Gastrocnemius medialis (tissue), 4 donors: Measurements from ENCODE around the gene CCNQ. TPM values are rescaled to one million over a fixed set of nuclear protein-coding genes. Genes with fewer than 3 reads are reported as not detected.

Source experiments
- ATAC-seq, 2 donors: fragments of 150-250 bp; one replicate each; pipeline ENCODE4 v1.9.1; 2016
- DNase-seq, 2 donors: peaks; one replicate each; pipeline ENCODE4 v3.0.0-alpha.2; 2019
- H3K27ac ChIP-seq, 4 donors: fragments of 200-600 bp; sonication (generic); 1 replicate in 1 of 4; 2 replicates in 3 of 4; pipeline ENCODE4 v1.5.1; 2016 to 2018; ENCODE audit warnings: mild to moderate bottlenecking in 2 of 4, moderate library complexity in 1 of 4
- H3K27me3 ChIP-seq, 3 donors: fragments of 200-600 bp; sonication (generic) in 2 of 3; 1 replicate in 1 of 3; 2 replicates in 2 of 3; pipeline versions ENCODE4 v1.5.1 to v1.6.0; 2016 to 2019; ENCODE audit warnings: mild to moderate bottlenecking in 1 of 3, moderate library complexity in 1 of 3
- H3K36me3 ChIP-seq, 2 donors: fragments of 200-600 bp; sonication (generic) in 1 of 2; one replicate each; pipeline ENCODE4 v1.5.1; 2017 to 2018
- H3K4me1 ChIP-seq, 2 donors: fragments of 200-600 bp; sonication (generic) in 1 of 2; one replicate each; pipeline ENCODE4 v1.5.1; 2016 to 2017; ENCODE audit warnings: mild to moderate bottlenecking in 2 of 2
- H3K4me3 ChIP-seq, 4 donors: fragments of 200-600 bp; sonication (generic) in 3 of 4; 1 replicate in 1 of 4; 2 replicates in 3 of 4; pipeline ENCODE4 v1.5.1; 2016 to 2019; ENCODE audit warnings: mild to moderate bottlenecking in 2 of 4
- H3K9me3 ChIP-seq, 3 donors: fragments of 200-600 bp; sonication (generic) in 2 of 3; 1 replicate in 1 of 3; 2 replicates in 2 of 3; pipeline ENCODE4 v1.5.1; 2016 to 2019
- POLR2A ChIP-seq, 2 donors: fragments of 450-650 bp; IDR thresholded peaks; one replicate each; pipeline ENCODE4 v1.6.1; 2017; ENCODE audit warnings: antibody characterized with exemption in 2 of 2, mild to moderate bottlenecking in 2 of 2, moderate library complexity in 2 of 2
- in situ Hi-C, 4 donors: fragments of 200-750 bp; cut with MboI; loops; one replicate each; pipeline versions ENCODE4 v1.15.0 to v1.8.0; 2017; ENCODE audit warnings: low sequenced_read_pairs in 4 of 4
- intact Hi-C: fragments of 100-400 bp; cut with DNase I; formaldehyde crosslinking; loops from one replicate; pipeline ENCODE4 v1.15.1; 2023; ENCODE audit warnings: low total_unique reads
- total RNA-seq, 4 donors: library from RNA; depleted of rRNA; stranded (reverse); fragments of >200 nt; gene quantifications; one replicate each; pipeline versions ENCODE4 v1.1.0 to v1.2.3, GENCODE V29; 2016
- TF ChIP-seq, protein P1 (sequence below), 5 experiments: fragments of 450-650 bp in 3 of 5; fragments of 200-600 bp in 2 of 5; sonication (generic) in 2 of 5; IDR thresholded peaks in 4 of 5; conservative IDR thresholded peaks in 1 of 5; 1 replicate in 4 of 5; 2 replicates in 1 of 5; pipeline ENCODE4 v1.5.1; 2016 to 2019; ENCODE audit warnings: antibody characterized with exemption in 5 of 5, mild to moderate bottlenecking in 3 of 5, moderate library complexity in 3 of 5

CCNQ gene
- total RNA-seq, 4 donors from 2014 or later, result 48.4 to 61.5 (median 52.8) TPM

DNA sequence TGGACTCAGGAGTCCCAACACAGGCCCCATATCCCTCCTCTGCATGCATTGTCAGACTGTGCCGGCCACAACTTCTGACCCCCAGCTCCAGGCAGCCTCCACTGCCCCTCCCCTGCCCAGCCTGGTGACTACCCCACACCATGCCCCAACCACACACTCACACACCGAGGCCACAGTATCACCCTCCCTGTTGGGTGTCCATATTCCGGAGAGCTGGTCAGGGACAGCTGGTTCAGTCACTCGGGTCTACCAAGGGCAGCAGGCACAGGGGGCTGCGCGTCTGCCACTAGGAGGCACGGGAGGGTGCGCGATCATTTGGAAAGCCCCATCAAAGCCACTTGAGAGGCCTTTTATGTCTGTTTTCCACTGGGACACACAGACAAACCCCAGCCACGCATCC is 26.3 kb downstream of the CCNQ start:
- ATAC-seq, result no peak
- in situ Hi-C loops, result no loop called here

DNA sequence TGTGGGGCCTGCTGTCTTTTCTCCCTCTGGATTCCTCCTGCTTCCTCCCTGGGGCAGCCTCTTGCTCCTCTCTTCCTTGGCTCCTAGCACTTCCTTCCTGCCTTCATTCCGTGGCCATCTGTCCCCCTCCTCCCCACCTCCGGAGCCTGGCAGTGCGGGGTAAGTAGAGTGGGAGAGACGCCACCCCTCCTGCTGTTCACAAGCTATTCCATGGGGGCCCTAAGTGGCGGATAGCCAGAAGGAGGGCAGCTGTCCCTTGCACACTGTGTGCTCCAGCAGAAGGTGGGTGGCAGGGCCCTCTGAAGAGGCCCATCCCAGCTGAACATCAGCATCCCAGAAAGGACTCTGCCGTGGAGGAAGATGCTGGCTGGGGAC is 27.4 kb downstream of the CCNQ start:
- Histone ChIP-seq H3K27ac (no peak overlapping the region), H3K27me3 (peaks cover 0 to 3% (median 0%) of the 10 kb centered on the region in 3 donors), H3K4me3 (no peak overlapping the region), H3K9me3 (no peaks in the 10 kb centered on the region), H3K4me1 (no peaks in the 10 kb centered on the region), H3K36me3 (no peaks in the 10 kb centered on the region)
- ATAC-seq (no peak), DNase-seq (no peak)
- intact Hi-C loops (no loop called here), in situ Hi-C loops (no loop called here)
- no peak for TF ChIP-seq POLR2A (IDR thresholded peaks at IDR 0.05)
- TF ChIP-seq, protein P1, sequence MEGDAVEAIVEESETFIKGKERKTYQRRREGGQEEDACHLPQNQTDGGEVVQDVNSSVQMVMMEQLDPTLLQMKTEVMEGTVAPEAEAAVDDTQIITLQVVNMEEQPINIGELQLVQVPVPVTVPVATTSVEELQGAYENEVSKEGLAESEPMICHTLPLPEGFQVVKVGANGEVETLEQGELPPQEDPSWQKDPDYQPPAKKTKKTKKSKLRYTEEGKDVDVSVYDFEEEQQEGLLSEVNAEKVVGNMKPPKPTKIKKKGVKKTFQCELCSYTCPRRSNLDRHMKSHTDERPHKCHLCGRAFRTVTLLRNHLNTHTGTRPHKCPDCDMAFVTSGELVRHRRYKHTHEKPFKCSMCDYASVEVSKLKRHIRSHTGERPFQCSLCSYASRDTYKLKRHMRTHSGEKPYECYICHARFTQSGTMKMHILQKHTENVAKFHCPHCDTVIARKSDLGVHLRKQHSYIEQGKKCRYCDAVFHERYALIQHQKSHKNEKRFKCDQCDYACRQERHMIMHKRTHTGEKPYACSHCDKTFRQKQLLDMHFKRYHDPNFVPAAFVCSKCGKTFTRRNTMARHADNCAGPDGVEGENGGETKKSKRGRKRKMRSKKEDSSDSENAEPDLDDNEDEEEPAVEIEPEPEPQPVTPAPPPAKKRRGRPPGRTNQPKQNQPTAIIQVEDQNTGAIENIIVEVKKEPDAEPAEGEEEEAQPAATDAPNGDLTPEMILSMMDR (IDR thresholded peaks at IDR 0.05 in 4 of 5, conservative IDR thresholded peaks at IDR 0.05 in 1 of 5), result no peak

More for the DNA sequence above, 26.3 kb downstream of the CCNQ start:
- no peak overlapping the region for H3K27ac ChIP-seq
- no peak for DNase-seq
- no peaks in the 10 kb centered on the region for H3K4me1 ChIP-seq
- intact Hi-C loops, result no loop called here
- no peaks in the 10 kb centered on the region for H3K9me3 ChIP-seq
- no peak overlapping the region for H3K4me3 ChIP-seq
- TF ChIP-seq, protein P1 (IDR thresholded peaks at IDR 0.05 in 4 of 5, conservative IDR thresholded peaks at IDR 0.05 in 1 of 5), result no peak
- TF ChIP-seq POLR2A (IDR thresholded peaks at IDR 0.05), result no peak
- H3K27me3 ChIP-seq, result peaks cover 0 to 3% (median 0%) of the 10 kb centered on the region in 3 donors
- H3K36me3 ChIP-seq, result no peaks in the 10 kb centered on the region

DNA sequence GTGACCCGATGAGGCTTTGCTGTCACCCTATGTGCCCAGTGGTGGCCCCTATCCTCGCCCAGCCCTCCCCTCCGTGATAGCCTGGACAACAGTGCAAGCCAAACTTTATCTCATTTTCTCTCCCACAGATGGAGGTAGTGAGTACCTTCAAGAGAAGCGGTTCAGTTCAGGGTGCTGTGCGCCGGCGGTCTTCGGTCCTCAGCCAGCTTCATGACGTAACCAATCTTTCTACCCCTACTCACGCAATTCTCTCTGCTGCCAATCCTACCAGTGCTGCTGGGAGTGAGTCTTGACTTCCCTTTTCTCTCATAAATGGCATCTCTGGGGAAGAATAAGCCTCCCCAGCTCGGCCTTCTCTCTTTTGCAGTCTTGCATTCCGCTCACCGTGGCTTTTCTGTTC is 29.5 kb downstream of the CCNQ start:
- Histone ChIP-seq H3K36me3 (no peaks in the 10 kb centered on the region), H3K4me1 (no peaks in the 10 kb centered on the region), H3K27ac (no peak overlapping the region), H3K4me3 (no peak overlapping the region), H3K9me3 (no peaks in the 10 kb centered on the region), H3K27me3 (peaks cover 0 to 3% (median 0%) of the 10 kb centered on the region in 3 donors)
- DNase-seq, result no peak
- in situ Hi-C loops, result no loop called here
- TF ChIP-seq POLR2A (IDR thresholded peaks at IDR 0.05), result no peak
- TF ChIP-seq, protein P1 (IDR thresholded peaks at IDR 0.05 in 4 of 5, conservative IDR thresholded peaks at IDR 0.05 in 1 of 5), result no peak
- intact Hi-C loops, result no loop called here
- no peak for ATAC-seq

DNA sequence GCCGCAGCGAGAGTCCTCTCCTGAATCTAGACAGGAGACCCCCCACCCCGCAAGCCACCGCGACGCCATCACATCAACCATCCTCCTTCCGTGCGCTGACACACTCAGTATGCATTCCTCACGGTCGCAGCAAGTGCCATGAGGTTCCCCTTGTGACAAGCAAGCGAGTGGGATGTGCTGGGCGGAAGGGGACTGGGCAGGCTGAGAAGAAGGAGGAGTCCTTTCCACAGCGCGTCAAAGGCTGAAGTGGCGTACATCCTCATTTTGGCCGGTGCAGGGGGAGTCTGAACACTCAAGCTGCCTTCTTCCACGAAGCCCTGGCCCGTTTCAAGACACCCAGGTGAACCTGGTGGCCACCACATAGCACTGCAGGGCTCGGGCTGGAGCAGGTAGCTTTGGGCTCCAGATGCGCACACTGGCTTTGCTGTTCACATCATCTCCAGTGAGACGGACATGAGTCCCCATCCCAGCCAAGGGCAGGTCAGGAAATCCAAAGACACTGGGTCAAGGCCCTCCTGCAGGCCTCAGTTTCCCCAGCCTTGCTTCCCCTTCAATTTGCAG is 30.4 kb downstream of the CCNQ start:
- no peaks in the 10 kb centered on the region for H3K36me3 ChIP-seq
- no peak overlapping the region for H3K4me3 ChIP-seq
- no peak for ATAC-seq
- no peak for DNase-seq
- intact Hi-C loops, result no loop called here
- no peak overlapping the region for H3K27ac ChIP-seq
- in situ Hi-C loops, result no loop called here
- peaks cover 0 to 3% (median 0%) of the 10 kb centered on the region in 3 donors for H3K27me3 ChIP-seq
- H3K4me1 ChIP-seq, result no peaks in the 10 kb centered on the region
- TF ChIP-seq, protein P1 (IDR thresholded peaks at IDR 0.05 in 4 of 5, conservative IDR thresholded peaks at IDR 0.05 in 1 of 5), result no peak
- no peak for TF ChIP-seq POLR2A (IDR thresholded peaks at IDR 0.05)
- no peaks in the 10 kb centered on the region for H3K9me3 ChIP-seq
